GM21825 (cell line): ENCODE results near the gene SLC35A2.

ENCODE experiments used
- ATAC-seq: cut with Tn5 transposase; IDR thresholded peaks from one replicate; pipeline ENCODE4 v1.9.1; 2021; ENCODE audit warnings: mild to moderate bottlenecking, moderate library complexity; ENCODE audit not compliant: unreplicated experiment

The SLC35A2 gene

DNA sequence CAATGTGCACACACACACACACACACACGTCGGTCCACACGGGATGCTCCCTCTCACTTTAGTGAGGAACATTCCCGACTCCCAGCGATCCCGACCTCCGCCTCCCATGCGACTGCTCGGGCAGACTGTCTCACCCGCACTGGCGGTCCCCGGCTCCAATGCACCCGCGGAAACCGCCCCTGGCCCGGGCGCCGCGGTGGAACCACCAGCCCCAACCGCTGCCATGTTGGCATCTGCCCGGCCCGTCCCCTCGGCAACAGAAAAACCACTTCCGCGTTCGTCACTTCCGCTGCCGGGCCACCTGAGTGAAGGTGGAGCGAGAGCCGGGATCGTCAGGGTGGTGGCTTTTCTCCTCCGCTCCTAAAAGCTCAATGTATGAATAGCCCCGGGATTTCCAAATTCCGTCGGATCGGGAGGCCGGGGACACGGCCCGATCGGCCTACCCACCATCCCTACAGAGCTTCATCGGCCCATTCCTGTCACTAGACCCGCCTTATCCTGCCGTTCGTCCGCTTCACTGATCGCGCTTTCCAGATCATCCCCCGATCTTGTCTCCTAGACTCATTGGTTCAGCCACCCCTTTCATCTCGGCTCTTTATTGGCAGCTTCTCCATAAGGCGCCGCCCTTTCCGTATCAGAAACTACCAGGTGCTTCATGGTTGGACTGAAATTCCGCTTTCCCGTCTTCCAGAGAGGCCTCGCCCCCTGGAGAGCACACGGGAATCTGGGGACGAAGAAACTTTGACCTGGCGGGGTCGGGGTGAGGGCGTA, at the start of gene SLC35A2:
SLC35A2 (minus strand) TSS at position 235 of the 771 bp plus-strand sequence; CDS start at position 225, 10 bp downstream.
- ATAC-seq = peak; percentile 47

DNA sequence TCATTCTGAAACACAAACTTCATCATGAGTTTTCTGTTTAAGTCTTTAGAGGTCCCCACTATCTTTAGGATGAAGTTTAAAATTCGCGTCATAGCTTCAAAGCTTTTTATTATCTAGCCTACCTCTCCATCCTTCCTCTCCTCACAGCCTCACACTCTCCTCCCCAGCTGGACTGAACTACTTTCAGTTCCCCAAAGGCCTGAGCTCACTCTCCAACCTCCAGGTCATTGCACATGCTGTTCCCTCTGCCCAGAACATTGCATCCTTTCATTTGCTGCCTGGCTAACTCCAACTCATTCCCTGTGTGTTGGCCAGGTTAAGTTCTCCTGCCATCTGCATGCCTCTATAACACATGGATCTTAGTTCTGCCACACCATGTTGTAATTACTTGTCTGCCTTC, 48.8 kb upstream of the SLC35A2 start:
- no peak for ATAC-seq

DNA sequence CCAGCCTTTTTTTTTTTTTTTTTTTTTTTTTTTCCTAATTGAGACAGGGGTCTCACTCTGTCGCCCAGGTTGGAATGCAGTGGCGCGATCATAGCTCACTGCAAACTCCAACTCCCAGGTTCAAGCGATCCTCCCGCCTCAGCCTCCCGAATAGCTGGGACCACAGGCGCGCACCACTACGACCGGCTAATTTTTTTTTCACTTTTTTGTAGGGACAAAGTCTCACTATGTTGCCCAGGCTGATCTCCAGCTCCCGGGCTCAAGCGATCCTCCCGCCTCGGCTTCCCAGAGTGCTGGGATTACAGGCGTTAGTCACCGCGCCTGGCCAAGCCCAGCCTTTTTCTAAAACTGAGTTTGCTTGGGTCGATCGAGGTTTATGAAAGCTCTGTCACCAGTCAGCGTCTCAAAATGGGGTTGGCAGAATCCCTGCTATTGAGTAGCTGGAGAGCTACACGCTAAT, 47.2 kb upstream of the SLC35A2 start:
- no peak for ATAC-seq

DNA sequence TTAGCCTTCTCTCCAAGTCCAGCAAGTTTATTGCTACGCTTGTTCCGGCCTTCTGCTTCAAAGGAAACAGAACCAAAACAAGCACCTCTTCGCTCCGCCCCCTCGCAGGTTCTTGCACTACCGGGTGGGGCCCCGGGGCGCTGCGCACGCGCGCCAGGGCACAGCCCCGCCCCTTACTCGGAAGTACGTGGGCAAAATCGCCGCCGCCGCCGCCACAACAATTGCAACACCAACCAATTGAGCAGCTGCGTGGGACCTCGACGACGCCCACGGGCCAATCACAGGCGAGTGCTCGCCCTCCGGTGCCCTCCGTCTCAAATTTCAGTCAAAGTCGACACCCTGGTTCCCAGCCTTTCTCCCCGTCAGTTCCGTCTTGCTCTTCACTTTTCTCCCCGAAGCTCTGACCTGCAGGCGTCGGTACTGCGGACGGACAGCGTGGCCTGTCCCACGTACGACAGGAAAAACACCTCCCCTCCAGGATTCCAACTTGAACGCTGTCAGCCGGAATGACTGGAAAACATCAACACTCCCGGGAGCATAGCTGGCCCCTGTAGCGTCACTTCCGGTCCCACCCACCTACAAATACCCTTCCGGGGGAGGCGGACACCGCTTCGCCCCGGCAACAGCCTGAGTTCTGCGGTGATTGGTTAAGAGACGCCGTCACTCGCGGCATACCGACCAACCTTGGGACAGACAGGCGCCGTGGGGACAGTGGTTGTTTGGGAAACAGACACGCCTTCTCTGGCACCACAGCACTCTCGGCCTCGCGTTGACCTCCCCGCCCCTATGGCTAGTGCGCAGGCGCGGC, 46.6 kb upstream of the SLC35A2 start:
- ATAC-seq = peak; percentile 83

DNA sequence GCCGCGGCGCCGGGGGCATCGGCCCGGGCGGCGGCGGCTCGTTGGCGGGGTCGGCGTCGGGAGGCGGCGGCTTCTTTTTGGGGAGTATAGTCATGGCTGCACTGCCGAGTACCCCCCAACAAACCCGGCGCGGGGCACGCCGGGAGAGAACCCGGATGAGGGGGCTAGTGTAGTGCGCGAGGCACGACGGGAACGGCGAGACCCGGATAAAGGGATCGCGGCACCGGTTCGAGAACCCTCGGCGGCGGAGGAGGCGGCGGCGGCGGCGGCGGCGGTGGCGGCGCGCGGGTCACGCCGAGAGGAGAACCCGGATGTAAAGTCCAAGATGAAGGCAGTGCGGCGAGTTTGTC, 46.0 kb upstream of the SLC35A2 start, which contains the start of gene OTUD5:
OTUD5 (minus strand) TSS at position 131 of the 350 bp plus-strand sequence; CDS start at position 94, 37 bp downstream.
- ATAC-seq = peak; percentile 32

DNA sequence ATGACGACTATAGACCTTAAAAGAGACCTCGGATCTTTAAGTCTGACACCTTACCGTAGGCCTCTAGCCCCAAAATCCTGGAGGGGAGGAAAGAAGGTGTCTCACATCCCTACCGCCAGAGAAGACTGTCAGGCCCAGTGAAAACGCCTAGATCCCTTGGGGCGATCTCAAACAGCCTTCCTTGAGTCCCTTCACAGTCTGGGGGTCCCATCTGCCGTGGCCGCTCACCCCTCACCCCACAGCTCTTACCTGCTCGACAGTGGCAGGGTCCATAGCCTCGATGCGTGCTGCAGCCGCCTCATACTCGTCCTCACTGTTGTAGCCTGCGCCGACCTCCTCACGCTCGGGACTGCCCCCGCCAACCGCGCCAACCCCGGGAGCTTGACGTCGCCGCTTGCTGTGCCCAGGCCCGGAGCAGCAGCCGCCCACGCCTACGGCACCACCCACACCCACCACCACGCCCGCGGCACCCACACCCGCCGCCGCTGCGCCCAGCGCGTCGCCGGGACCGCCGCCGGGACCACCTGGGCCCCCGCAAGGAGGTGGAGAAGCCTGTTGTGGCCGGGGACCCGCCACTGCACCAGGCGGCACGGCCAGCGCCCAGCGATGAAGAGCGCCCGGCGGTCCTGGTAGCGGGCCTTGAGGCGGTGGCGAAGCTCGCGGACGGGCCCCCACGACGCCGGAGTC, 45.4 kb upstream of the SLC35A2 start:
- no peak for ATAC-seq

DNA sequence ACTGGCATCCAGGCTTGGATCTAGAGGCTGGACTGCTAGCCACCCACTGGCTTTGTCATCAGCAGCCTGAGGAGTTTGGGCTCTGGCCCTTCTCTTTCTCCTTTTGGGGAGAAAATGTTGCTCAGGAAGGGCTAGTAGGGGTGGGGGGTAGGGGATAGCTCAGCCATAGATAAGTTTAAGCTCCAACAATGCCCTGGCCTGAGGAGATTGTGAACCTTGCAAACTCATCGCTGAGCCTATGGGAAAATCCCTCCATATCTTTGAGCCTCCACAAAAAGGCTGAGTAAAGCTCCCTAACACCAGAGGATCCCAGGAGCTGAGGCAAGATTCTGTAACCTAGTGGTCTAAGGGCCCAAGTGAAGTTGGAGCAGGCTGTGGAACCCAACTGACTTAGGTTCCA, 37.1 kb upstream of the SLC35A2 start:
- ATAC-seq = no peak

DNA sequence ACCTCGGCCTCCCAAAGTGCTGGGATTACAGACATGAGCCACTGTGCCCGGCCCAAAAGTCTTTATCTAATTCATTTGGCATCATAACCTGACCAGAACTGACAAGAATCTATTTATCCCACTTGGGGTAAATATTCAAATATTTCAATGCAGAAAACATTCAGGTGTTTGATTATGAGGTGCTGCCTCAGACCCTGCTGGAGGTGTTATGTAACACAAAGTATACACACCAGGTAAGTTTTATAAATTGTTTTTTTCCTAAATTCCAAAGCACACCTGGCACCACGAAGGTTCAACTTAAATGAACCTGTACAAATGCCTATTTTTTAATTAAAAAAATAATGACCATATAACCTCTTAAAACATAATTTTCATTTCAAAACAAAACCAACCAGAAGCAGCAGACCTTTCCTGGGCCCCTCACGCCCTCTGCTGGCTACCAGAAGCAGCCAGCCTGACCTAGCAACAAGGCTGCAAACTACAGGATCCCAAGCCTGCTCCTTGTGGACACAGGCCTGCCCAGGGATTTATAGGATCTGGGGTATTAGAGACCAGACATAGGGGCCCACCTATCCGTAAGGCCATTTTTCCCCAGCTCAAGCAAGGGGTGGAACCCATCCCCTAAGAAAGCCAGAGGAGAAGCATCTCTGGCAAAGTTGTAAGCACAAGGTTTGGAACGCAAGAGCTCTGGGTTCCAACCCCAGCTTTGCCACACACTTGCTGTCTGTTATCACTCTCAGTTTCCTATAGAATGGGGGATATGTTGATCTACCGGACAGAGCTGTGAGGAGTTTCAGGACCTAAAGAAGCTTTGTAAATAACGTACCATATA, 34.3 kb upstream of the SLC35A2 start:
- no peak for ATAC-seq

DNA sequence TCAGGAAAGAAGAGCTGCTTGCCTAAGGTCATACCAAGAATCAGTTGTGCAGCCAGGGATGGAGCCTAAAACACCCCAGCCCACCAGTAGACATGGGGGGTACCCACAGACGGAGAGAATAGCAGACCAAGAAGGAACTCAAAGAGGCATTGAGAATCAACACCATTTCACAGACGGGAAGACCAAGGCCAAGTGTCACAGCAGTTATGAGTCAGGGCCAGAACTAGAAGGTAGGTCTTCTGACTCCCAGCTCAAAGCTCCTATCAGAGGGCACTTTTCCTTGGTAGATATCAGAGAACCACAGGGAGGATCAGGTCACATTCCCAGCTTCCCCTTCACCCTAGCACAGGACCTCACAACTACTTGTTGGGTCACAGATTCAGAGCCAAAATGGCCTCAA, 31.4 kb upstream of the SLC35A2 start:
- ATAC-seq = no peak

DNA sequence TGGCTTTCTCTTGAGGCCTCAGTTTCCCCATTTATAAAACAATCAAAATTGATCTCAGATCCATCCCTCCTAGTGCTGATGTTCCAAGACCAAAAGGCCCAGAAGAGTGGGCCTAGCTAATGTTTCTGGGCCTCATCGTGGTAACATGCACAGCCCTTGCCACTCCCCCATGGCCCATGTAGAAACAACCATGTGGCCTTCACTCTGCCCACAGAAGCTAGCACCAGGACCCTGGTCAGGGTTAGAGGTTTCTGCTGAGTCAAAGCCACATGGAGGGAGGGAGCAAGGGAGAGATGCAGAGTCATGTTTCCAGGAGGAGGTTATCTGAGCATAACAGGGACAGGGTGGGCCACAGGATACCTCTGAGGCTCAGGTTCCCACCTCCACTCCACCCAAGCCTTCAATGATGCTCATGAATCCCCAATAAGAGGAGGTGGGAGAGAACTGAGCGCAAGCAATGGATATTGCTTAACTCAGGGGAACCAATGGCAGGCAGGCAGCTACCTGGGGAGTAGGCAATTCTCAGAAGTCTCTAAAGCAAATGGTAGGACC, 29.0 kb upstream of the SLC35A2 start:
- no peak for ATAC-seq

DNA sequence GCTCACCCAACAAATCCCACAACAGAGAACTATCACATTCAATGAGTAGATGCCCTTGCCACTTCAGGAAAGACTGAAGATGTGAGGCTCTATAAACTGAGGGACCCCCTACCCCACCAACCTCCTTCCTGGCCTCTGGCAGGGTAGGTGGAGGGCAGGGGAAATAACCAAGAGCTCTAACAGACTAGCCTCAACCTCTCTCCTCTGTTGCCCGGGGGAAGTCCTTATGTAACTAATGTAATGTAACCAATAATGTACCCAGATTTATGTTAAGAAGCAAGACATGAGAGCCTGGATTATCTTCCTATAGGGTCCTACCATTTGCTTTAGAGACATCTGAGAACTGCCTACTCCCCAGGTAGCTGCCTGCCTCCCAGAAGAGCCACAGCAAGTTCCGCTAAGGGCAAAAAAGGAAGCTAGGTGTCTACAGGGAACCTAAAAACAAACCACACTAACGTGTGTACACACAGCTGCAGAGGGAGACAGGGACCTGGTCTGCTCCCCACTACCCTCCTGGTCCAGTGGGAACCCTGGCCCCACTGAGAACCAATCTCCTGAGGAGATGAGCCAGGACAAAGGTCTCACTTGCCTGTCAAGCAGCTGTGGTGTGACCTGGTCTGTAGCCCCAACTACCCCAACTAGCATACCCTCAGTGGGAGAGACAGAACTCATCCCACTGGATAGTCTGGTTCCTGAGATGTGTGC, 28.2 kb upstream of the SLC35A2 start:
- no peak for ATAC-seq

DNA sequence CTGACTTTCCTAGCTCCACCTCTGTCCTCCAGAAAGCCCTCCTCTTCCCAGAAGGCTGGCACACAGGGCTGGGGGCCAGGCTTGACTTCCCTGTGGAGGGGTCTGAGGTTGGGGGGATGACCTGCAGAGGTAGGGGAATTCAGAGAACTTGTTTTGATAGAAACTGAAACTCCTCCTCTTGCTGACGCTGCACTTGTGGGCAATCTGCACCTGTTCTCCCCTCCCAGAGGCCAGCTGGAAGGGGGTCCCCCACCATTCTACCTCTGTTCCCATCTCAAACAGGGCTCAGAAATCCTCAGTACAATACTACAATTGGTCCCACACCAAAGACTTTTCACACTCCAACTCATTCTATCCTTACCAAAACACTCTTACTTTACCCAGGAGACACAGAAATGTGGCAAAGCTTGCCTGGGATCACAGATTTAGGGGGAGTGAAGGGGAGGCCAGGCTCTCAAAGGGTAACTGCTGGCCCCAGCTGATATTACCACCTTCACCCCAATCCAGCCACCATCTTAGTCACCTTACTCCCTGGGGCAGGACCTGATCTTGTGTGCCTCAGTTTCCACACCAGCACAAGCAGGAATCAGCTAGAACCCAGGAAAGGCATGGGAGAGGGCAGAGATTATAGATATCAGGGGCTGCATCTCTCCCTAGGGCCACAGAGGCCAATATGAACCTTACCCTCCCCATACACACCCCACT, 27.4 kb upstream of the SLC35A2 start:
- ATAC-seq = peak; percentile 51

DNA sequence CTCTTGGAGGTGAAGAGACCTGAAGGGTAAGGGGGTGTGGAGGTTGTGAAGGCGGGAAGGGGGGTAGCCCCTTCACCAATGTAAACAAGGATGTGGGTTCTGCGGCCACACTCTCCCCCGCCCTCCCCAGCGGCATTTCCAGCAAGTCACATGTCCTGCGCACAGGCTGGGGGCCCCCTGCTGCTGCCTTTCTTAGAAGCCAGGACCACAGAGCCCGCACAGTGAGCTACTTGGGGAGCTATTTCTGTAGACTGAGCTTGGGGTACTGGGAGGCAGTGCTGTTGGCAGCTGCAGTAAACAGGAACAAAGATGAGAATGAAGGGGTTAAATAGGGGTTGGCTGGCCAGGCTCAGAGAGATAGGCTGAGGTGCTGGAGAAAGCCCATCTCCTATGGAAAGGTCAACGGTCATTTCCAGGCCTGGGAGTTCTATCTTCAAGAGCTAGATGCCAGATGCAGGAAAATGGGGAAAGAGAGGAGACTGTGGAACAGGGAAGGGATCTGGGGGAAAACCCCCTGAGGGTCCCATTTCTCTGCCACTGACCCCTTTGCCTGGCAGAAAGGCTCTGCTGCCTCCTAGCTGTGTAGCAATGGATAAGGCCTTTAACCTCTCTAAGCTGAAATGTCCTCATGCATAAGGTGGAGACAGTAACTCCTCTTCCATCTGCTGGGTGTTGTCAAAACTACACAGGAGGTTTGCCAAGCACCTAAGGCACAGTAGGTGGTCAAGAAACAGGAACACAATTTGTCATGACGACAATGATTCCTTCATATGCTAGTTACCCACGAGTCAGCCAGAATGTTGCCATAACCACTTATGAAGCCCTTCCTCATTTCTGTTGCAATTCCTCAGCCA, 25.8 kb upstream of the SLC35A2 start:
- ATAC-seq = peak; percentile 51

DNA sequence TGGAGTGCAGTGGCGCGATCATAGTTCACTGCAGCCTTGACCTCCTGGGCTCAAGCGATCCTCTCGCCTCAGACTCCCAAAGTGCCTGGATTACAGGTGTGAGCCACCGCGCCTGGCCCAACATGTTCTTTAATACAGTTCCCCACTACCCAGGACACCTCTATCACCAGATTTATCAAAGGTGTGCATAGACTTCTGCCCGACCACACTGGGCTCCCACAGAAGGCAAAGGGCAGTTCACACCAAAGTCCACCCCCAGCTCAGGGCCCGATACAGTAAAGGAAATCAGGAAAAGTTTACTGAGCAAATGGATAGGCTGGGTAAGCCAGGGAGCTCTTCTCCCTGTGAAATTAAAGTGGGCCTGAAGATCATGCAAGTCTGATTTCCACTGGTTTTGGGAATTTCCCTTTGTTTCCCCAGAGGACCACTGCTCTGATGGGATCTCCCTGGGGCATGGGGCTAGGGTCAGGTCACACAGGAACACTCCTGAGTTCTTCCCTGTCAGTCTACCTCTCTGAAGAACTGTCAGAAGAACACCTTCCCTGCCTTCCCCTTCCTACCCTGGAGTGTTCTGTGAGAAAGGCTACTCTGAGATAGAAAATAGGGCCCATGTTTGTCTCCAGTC, 25.1 kb upstream of the SLC35A2 start:
- peak; percentile 2 for ATAC-seq

DNA sequence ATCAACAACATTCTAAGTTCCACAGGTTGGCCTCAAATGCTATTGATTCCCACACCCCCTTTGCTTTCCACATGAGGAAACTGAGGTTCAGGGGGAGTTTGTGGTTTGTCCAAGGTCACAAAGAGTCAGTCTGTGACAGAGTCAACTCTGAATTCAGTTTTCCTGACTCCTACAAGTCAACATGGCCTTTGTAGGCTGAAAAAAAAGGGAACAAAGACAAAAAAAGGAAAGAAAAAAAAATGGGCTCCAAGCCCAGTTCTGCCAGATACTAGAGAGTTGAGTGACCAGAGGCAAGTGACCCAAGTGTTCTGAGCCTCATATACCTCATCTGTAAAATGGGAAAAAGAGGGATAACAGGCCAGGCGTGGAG, 23.8 kb upstream of the SLC35A2 start:
- ATAC-seq = no peak

DNA sequence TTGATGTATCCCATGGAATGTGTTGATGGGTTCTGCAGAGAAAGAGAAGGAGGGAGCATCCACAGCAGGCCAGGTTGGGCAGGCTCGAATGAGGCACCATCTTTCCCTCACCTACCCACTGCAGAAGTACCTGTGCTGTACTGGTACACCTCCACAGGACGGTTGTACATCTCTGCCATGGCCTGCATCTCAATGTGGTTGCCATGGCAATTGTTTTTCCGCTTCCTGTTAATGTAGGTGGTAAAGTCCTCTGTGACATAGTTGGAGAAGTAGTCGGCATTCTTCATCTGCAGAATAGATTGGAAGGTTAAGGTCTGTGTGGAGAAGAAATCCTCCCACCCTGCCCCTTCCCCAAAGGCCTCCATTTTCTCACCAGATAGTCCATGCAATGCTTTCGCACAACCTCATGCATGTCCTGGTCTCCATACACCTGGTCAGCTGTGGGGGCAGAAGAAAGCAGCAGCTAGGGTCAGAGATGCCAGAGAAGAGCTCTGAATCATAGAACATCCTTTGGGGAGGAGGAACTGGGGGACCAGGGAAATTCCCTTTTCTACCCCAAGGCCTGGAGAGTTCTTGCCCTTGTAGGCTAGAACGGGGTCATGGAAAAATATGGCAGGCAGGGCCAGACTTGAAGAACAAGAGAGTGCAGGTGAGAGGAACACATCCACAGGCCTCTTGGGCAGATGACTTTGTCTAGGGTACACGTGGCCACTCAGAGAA, 23.3 kb upstream of the SLC35A2 start:
- no peak for ATAC-seq

DNA sequence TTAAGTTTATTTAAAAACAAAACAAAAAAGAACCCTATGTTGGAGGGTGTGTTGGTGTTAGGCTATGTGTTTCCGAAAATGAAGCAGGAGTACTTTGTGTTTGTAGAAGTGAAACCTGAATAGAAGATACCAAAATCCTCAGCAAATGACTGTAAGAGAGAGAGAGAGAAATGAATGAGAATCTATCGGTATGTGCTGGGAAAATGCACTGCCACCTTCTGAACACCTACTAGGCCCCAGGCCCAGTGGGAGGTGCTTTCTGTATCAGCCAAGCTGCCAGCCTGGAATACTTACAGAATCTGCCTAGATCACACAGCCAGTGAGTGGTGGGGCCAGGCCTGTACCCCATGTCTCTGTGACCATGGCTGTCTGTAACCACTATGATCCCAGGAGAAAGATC, 22.3 kb upstream of the SLC35A2 start:
- ATAC-seq = no peak
